Bronchus fibroblast of lung (primary cell): ENCODE measurements around the gene MARVELD3. TPM values are rescaled to one million over a fixed set of nuclear protein-coding genes. Genes with fewer than 3 reads are reported as not detected.

ENCODE experiments used
- total RNA-seq: library from RNA; depleted of rRNA; stranded (reverse); fragments of >200 nt; gene quantifications from 2 replicates; pipeline ENCODE4 v1.2.3, GENCODE V29; 2015

MARVELD3 gene
- not detected in 2 replicates for total RNA-seq

GRCh38 chr16:71626018-71626857, at the start of gene MARVELD3:
MARVELD3 (plus strand) TSS chr16:71626184; CDS start chr16:71626230, 46 bp downstream.

GRCh38 chr16:71576971-71577370, 49.0 kb upstream of the MARVELD3 start, which contains the start of gene TAT:
TAT (minus strand) TSS chr16:71577092; CDS start chr16:71576415, 677 bp downstream.

Other genes starting within 250 kb of the MARVELD3 start
- not detected in 2 replicates for gene TLE7, start 184.1 kb upstream of the MARVELD3 start, total RNA-seq
- 5.4 and 5.5 TPM in 2 replicates for gene ZNF23, start 163.9 kb upstream of the MARVELD3 start, total RNA-seq
- 1.5 and 2.5 TPM in 2 replicates for gene ZNF19, start 136.9 kb upstream of the MARVELD3 start, total RNA-seq
- under 0.01 TPM in 1 of 2 replicates, not detected in the other for gene CHST4, start 99.8 kb upstream of the MARVELD3 start, total RNA-seq
- not detected in 2 replicates for gene TAT, start 49.1 kb upstream of the MARVELD3 start, total RNA-seq
- gene PHLPP2, start 98.5 kb downstream of the MARVELD3 start, total RNA-seq = 3.5 and 4.2 TPM in 2 replicates
- gene AP1G1, start 182.7 kb downstream of the MARVELD3 start, total RNA-seq = 40.2 and 44.9 TPM in 2 replicates
- 4.7 and 5.5 TPM in 2 replicates for gene ATXN1L, start 219.8 kb downstream of the MARVELD3 start, total RNA-seq